ENCODE data around the gene KRT32.
A peak's percentile ranks its signal among the peaks of the same experiment; 100 is the strongest.
"Not testable (repeated sequence)": the region's sequence is repeated elsewhere in the genome, so short reads cannot be mapped to it uniquely, and the experiment has no call there.

The KRT32 gene

GRCh38 chr17:41464173-41464572 lies 3.0 kb downstream of the KRT32 start:
- no peak for DNase-seq (ENCODE audit: low spot score)

- no peak for DNase-seq (ENCODE audit: low spot score)
Observed at GRCh38 chr17:41463746-41464145, 3.4 kb downstream of the KRT32 start.

- DNase-seq (ENCODE audit: low spot score), result no peak
Observed at GRCh38 chr17:41462705-41463104, 4.5 kb downstream of the KRT32 start.

- no peak for DNase-seq (ENCODE audit: low spot score)
Observed at GRCh38 chr17:41457676-41458075, 9.5 kb downstream of the KRT32 start.

GRCh38 chr17:41456204-41456603 lies 11.0 kb downstream of the KRT32 start:
- DNase-seq (ENCODE audit: low spot score), result no peak

- peak; percentile 39 for DNase-seq (ENCODE audit: low spot score)
Observed at GRCh38 chr17:41455236-41455635, 11.9 kb downstream of the KRT32 start.

GRCh38 chr17:41453066-41453465 lies 14.1 kb downstream of the KRT32 start:
- DNase-seq (ENCODE audit: low spot score), result no peak

- DNase-seq (ENCODE audit: low spot score), result no peak
Observed at GRCh38 chr17:41452281-41452680, 14.9 kb downstream of the KRT32 start.

- peak; percentile 30 for DNase-seq (ENCODE audit: low spot score)
Observed at GRCh38 chr17:41451154-41451728, 15.9 kb downstream of the KRT32 start.

- DNase-seq (ENCODE audit: low spot score), result no peak
Observed at GRCh38 chr17:41449008-41449407, 18.2 kb downstream of the KRT32 start.

- DNase-seq (ENCODE audit: low spot score), result peak; percentile 17
Observed at GRCh38 chr17:41448506-41448905, 18.7 kb downstream of the KRT32 start.

GRCh38 chr17:41446806-41447205 lies 20.4 kb downstream of the KRT32 start:
- DNase-seq (ENCODE audit: low spot score), result peak; percentile 26

GRCh38 chr17:41444640-41445039 lies 22.5 kb downstream of the KRT32 start:
- DNase-seq (ENCODE audit: low spot score), result no peak

- DNase-seq (ENCODE audit: low spot score), result peak; percentile 33
Observed at GRCh38 chr17:41444186-41444585, 23.0 kb downstream of the KRT32 start.

- peak; percentile 78 for DNase-seq (ENCODE audit: low spot score)
Observed at GRCh38 chr17:41442739-41443138, 24.4 kb downstream of the KRT32 start.

- DNase-seq (ENCODE audit: low spot score), result no peak
Observed at GRCh38 chr17:41440531-41441033, 26.6 kb downstream of the KRT32 start, which contains the start of gene KRT38. TSS of gene KRT38 (minus strand) at chr17:41440983. CDS start at chr17:41440921, 62 bp downstream.

GRCh38 chr17:41439375-41439774 lies 27.8 kb downstream of the KRT32 start:
- no peak for DNase-seq (ENCODE audit: low spot score)

GRCh38 chr17:41437769-41438168 lies 29.4 kb downstream of the KRT32 start:
- DNase-seq (ENCODE audit: low spot score), result no peak

- DNase-seq (ENCODE audit: low spot score), result no peak
Observed at GRCh38 chr17:41437254-41437653, 29.9 kb downstream of the KRT32 start.

- no peak for DNase-seq (ENCODE audit: low spot score)
Observed at GRCh38 chr17:41434415-41434814, 32.8 kb downstream of the KRT32 start.

- no peak for DNase-seq (ENCODE audit: low spot score)
Observed at GRCh38 chr17:41434005-41434404, 33.2 kb downstream of the KRT32 start.

GRCh38 chr17:41433586-41433985 lies 33.6 kb downstream of the KRT32 start:
- DNase-seq (ENCODE audit: low spot score), result no peak

GRCh38 chr17:41430376-41430775 lies 36.8 kb downstream of the KRT32 start:
- DNase-seq (ENCODE audit: low spot score), result not testable (repeated sequence)

GRCh38 chr17:41429667-41430066 lies 37.5 kb downstream of the KRT32 start:
- DNase-seq (ENCODE audit: low spot score), result no peak
